ENCODE data around the gene MSRB2.

- TF ChIP-seq CTCF (conservative IDR thresholded peaks at IDR 0.05; ENCODE audit: low read depth in 2 of 2) (no peak), EZH2phosphoT487 (IDR thresholded peaks at IDR 0.05; ENCODE audit: unreplicated experiment) (no peak), POLR2AphosphoS5 (IDR thresholded peaks at IDR 0.05; ENCODE audit: low read depth) (no peak), EZH2 (IDR thresholded peaks at IDR 0.05; ENCODE audit: low read depth, unreplicated experiment) (no peak), REST (IDR thresholded peaks at IDR 0.05; ENCODE audit: unreplicated experiment) (no peak), ZNF462 (CRISPR knock-in tag; IDR thresholded peaks at IDR 0.05) (no peak), NANOG (IDR thresholded peaks at IDR 0.05; ENCODE audit: borderline replicate concordance) (no peak), CREB1 (CRISPR knock-in tag; IDR thresholded peaks at IDR 0.05; ENCODE audit: low read depth) (no peak), JUNB (IDR thresholded peaks at IDR 0.05; ENCODE audit: unreplicated experiment) (no peak)
Measured at GRCh38 chr10:23058366-23058765, 37.0 kb upstream of the MSRB2 start.
